Measurements from ENCODE around the gene ZNF784. TPM values are rescaled to one million over a fixed set of nuclear protein-coding genes. Genes with fewer than 3 reads are reported as not detected.
A peak's percentile ranks its signal among the peaks of the same experiment; 100 is the strongest.

ZNF784 gene
- total and polyA plus RNA-seq, 9 of the 15 experiments (the other 6 are each of a cell fraction or from before 2014, with no cell fraction given) = 0.14 to 6.1 (median 2.1) TPM

GRCh38 chr19:55647732-55648584, 23.6 kb upstream of the ZNF784 start, which contains the start of gene CCDC106 (continued):
- TF ChIP-seq, protein P1, sequence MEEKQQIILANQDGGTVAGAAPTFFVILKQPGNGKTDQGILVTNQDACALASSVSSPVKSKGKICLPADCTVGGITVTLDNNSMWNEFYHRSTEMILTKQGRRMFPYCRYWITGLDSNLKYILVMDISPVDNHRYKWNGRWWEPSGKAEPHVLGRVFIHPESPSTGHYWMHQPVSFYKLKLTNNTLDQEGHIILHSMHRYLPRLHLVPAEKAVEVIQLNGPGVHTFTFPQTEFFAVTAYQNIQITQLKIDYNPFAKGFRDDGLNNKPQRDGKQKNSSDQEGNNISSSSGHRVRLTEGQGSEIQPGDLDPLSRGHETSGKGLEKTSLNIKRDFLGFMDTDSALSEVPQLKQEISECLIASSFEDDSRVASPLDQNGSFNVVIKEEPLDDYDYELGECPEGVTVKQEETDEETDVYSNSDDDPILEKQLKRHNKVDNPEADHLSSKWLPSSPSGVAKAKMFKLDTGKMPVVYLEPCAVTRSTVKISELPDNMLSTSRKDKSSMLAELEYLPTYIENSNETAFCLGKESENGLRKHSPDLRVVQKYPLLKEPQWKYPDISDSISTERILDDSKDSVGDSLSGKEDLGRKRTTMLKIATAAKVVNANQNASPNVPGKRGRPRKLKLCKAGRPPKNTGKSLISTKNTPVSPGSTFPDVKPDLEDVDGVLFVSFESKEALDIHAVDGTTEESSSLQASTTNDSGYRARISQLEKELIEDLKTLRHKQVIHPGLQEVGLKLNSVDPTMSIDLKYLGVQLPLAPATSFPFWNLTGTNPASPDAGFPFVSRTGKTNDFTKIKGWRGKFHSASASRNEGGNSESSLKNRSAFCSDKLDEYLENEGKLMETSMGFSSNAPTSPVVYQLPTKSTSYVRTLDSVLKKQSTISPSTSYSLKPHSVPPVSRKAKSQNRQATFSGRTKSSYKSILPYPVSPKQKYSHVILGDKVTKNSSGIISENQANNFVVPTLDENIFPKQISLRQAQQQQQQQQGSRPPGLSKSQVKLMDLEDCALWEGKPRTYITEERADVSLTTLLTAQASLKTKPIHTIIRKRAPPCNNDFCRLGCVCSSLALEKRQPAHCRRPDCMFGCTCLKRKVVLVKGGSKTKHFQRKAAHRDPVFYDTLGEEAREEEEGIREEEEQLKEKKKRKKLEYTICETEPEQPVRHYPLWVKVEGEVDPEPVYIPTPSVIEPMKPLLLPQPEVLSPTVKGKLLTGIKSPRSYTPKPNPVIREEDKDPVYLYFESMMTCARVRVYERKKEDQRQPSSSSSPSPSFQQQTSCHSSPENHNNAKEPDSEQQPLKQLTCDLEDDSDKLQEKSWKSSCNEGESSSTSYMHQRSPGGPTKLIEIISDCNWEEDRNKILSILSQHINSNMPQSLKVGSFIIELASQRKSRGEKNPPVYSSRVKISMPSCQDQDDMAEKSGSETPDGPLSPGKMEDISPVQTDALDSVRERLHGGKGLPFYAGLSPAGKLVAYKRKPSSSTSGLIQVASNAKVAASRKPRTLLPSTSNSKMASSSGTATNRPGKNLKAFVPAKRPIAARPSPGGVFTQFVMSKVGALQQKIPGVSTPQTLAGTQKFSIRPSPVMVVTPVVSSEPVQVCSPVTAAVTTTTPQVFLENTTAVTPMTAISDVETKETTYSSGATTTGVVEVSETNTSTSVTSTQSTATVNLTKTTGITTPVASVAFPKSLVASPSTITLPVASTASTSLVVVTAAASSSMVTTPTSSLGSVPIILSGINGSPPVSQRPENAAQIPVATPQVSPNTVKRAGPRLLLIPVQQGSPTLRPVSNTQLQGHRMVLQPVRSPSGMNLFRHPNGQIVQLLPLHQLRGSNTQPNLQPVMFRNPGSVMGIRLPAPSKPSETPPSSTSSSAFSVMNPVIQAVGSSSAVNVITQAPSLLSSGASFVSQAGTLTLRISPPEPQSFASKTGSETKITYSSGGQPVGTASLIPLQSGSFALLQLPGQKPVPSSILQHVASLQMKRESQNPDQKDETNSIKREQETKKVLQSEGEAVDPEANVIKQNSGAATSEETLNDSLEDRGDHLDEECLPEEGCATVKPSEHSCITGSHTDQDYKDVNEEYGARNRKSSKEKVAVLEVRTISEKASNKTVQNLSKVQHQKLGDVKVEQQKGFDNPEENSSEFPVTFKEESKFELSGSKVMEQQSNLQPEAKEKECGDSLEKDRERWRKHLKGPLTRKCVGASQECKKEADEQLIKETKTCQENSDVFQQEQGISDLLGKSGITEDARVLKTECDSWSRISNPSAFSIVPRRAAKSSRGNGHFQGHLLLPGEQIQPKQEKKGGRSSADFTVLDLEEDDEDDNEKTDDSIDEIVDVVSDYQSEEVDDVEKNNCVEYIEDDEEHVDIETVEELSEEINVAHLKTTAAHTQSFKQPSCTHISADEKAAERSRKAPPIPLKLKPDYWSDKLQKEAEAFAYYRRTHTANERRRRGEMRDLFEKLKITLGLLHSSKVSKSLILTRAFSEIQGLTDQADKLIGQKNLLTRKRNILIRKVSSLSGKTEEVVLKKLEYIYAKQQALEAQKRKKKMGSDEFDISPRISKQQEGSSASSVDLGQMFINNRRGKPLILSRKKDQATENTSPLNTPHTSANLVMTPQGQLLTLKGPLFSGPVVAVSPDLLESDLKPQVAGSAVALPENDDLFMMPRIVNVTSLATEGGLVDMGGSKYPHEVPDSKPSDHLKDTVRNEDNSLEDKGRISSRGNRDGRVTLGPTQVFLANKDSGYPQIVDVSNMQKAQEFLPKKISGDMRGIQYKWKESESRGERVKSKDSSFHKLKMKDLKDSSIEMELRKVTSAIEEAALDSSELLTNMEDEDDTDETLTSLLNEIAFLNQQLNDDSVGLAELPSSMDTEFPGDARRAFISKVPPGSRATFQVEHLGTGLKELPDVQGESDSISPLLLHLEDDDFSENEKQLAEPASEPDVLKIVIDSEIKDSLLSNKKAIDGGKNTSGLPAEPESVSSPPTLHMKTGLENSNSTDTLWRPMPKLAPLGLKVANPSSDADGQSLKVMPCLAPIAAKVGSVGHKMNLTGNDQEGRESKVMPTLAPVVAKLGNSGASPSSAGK (IDR thresholded peaks at IDR 0.05) = no peak
- TF ChIP-seq ELF1 (tag; IDR thresholded peaks at IDR 0.05) (no peak), TARDBP (IDR thresholded peaks at IDR 0.05) (peak; percentile 98), NFATC3 (IDR thresholded peaks at IDR 0.05) (no peak), ELF4 (CRISPR knock-in tag; IDR thresholded peaks at IDR 0.05) (no peak), BRCA1 (IDR thresholded peaks at IDR 0.05) (no peak), BRCA1 (CRISPR knock-in tag; IDR thresholded peaks at IDR 0.05) (no peak), NBN (IDR thresholded peaks at IDR 0.05; ENCODE audit: low read depth) (peak; percentile 70; the same call in 1 of the 2 replicates), CBFA2T3 (IDR thresholded peaks at IDR 0.05) (no peak), RB1 (IDR thresholded peaks at IDR 0.05; ENCODE audit: low read depth) (peak; percentile 92), TRIM25 (IDR thresholded peaks at IDR 0.05; ENCODE audit: borderline replicate concordance) (no peak)
- TF ChIP-seq, protein P2, sequence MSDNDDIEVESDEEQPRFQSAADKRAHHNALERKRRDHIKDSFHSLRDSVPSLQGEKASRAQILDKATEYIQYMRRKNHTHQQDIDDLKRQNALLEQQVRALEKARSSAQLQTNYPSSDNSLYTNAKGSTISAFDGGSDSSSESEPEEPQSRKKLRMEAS (CRISPR knock-in tag; IDR thresholded peaks at IDR 0.05) = 0 out of 2 replicates have a peak, but pooled peaks have one; percentile 14

All from K562 (cell line).